OCI-LY3 (cell line): Measurements from ENCODE around the gene ACAA1.

Source experiments
- EZH2phosphoT487 ChIP-seq: fragments of 200-600 bp; shearing (Covaris generic); IDR thresholded peaks from 2 replicates; pipeline ENCODE4 v1.6.1; 2018; ENCODE audit warnings: antibody characterized with exemption, mixed run types, low read depth
- TF ChIP-seq, protein P1 (sequence below): fragments of 200-600, 300-600 bp; sonication (generic); IDR thresholded peaks from 2 replicates; pipeline ENCODE4 v1.5.1; 2014; ENCODE audit warnings: antibody characterized with exemption, low read length, low read depth

DNA sequence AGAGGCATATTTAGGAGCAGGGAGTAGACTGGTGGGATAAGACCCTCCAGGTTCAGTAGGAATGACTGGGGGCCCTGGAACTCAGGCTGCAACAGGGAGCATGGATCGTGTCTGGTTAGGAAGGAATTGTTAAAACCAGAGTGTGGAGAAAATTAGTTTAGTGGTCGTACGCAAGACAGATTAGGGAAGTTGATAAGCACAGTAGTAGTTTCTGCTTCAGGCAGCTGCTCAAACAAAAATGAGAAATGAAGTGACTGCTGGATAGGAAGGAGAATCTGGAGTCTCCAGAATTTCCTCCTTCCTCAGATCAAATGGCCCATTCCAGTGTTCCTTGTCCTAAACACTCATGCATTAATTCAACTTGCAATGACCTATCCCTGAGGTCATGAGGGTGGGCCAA, 12.8 kb upstream of the ACAA1 start:
- TF ChIP-seq, protein P1, sequence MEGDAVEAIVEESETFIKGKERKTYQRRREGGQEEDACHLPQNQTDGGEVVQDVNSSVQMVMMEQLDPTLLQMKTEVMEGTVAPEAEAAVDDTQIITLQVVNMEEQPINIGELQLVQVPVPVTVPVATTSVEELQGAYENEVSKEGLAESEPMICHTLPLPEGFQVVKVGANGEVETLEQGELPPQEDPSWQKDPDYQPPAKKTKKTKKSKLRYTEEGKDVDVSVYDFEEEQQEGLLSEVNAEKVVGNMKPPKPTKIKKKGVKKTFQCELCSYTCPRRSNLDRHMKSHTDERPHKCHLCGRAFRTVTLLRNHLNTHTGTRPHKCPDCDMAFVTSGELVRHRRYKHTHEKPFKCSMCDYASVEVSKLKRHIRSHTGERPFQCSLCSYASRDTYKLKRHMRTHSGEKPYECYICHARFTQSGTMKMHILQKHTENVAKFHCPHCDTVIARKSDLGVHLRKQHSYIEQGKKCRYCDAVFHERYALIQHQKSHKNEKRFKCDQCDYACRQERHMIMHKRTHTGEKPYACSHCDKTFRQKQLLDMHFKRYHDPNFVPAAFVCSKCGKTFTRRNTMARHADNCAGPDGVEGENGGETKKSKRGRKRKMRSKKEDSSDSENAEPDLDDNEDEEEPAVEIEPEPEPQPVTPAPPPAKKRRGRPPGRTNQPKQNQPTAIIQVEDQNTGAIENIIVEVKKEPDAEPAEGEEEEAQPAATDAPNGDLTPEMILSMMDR = no peak
- TF ChIP-seq EZH2phosphoT487 = no peak
